K562 (cell line): ENCODE results near the gene BIRC5. TPM values are rescaled to one million over a fixed set of nuclear protein-coding genes. Genes with fewer than 3 reads are reported as not detected.

Experiments used
- CBFA2T2 ChIP-seq: fragments of 450-650 bp; conservative IDR thresholded peaks from 2 replicates; pipeline ENCODE4 v1.6.1; 2017; ENCODE audit warnings: mild to moderate bottlenecking
- FOXJ3 ChIP-seq: sonication (generic); formaldehyde crosslinking; IDR thresholded peaks from 2 replicates; pipeline ENCODE4 v1.4.0; 2020; ENCODE audit warnings: mild to moderate bottlenecking, missing genetic modification reagents
- GABPB1 ChIP-seq: sonication (generic); formaldehyde crosslinking; IDR thresholded peaks from 2 replicates; pipeline ENCODE4 v1.8.0; 2022; ENCODE audit warnings: mild to moderate bottlenecking, missing genetic modification reagents
- HOMEZ ChIP-seq: fragments of 250-450 bp; sonication (Bioruptor Pico); IDR thresholded peaks from 2 replicates; pipeline ENCODE4 v1.4.0; 2020; ENCODE audit warnings: mild to moderate bottlenecking, moderate library complexity
- ID3 ChIP-seq, 2 experiments: fragments of 250-450 bp in 1 of 2; fragments of 450-650 bp in 1 of 2; sonication (Bioruptor Pico) in 1 of 2; IDR thresholded peaks; 2 replicates each; pipeline versions ENCODE4 v1.6.1 to v1.8.0; 2016 to 2021; ENCODE audit warnings: mild to moderate bottlenecking in 2 of 2, moderate library complexity in 2 of 2, missing compliant biosample characterization in 1 of 2, missing genetic modification characterization in 1 of 2
- MAFK ChIP-seq: IDR thresholded peaks from 2 replicates; pipeline ENCODE4 v1.6.1; 2011; ENCODE audit warnings: low read length, improper control_type of control experiment
- MYC ChIP-seq, 2 experiments: fragments of 250-450 bp in 1 of 2; sonication (Bioruptor Pico) in 1 of 2; IDR thresholded peaks; 2 replicates each; pipeline versions ENCODE4 v1.5.1 to v1.6.1; 2012 to 2021; ENCODE audit warnings: low read depth in 2 of 2, borderline replicate concordance in 1 of 2, improper control_type of control experiment in 1 of 2, low read length in 1 of 2, mild to moderate bottlenecking in 1 of 2, moderate library complexity in 1 of 2
- NEUROD1 ChIP-seq: fragments of 150-350 bp; IDR thresholded peaks from 2 replicates; pipeline ENCODE4 v1.6.1; 2014; ENCODE audit warnings: borderline replicate concordance, low read length, low read depth; ENCODE audit not compliant: partially characterized antibody
- NR4A1 ChIP-seq, 2 experiments: fragments of 250-450 bp in 1 of 2; fragments of 450-650 bp in 1 of 2; sonication (Bioruptor Pico) in 1 of 2; IDR thresholded peaks; 2 replicates each; pipeline versions ENCODE4 v1.4.0 to v1.6.1; 2016 to 2020; ENCODE audit warnings: mild to moderate bottlenecking in 2 of 2, missing compliant biosample characterization in 1 of 2, missing genetic modification characterization in 1 of 2, moderate library complexity in 1 of 2
- PHF8 ChIP-seq: fragments of 200-600 bp; sonication (generic); IDR thresholded peaks from 2 replicates; pipeline ENCODE4 v1.6.1; 2012; ENCODE audit warnings: mixed run types, mild to moderate bottlenecking, inconsistent platforms, low read length, moderate library complexity, borderline replicate concordance
- RBBP5 ChIP-seq: fragments of 200-600 bp; sonication (generic); IDR thresholded peaks from 2 replicates; pipeline ENCODE4 v1.6.1; 2012; ENCODE audit warnings: borderline replicate concordance, mild to moderate bottlenecking, low read length, control low read depth, inconsistent platforms; ENCODE audit not compliant: insufficient read depth, poor library complexity, severe bottlenecking
- RBM22 ChIP-seq: fragments of 200-400 bp; formaldehyde crosslinking; IDR thresholded peaks from 2 replicates; pipeline ENCODE4 v1.6.1; 2018; ENCODE audit warnings: low read length, low read depth; ENCODE audit not compliant: poor library complexity, severe bottlenecking
- SIX5 ChIP-seq, 2 experiments: IDR thresholded peaks; 2 replicates each; pipeline ENCODE4 v1.6.1; 2011; ENCODE audit warnings: low read length in 2 of 2, borderline replicate concordance in 1 of 2, low read depth in 1 of 2, mild to moderate bottlenecking in 1 of 2, moderate library complexity in 1 of 2; ENCODE audit not compliant: insufficient read depth in 1 of 2
- SMAD4 ChIP-seq: fragments of 250-450 bp; sonication (Bioruptor Pico); conservative IDR thresholded peaks from 2 replicates; pipeline ENCODE4 v1.8.0; 2021; ENCODE audit warnings: inconsistent platforms, mild to moderate bottlenecking, moderate library complexity
- SMARCE1 ChIP-seq: fragments of 450-650 bp; IDR thresholded peaks from 2 replicates; pipeline ENCODE4 v1.7.1; 2016; ENCODE audit warnings: mild to moderate bottlenecking
- SRSF1 ChIP-seq: fragments of 200-400 bp; formaldehyde crosslinking; IDR thresholded peaks from 2 replicates; pipeline ENCODE4 v1.6.1; 2017; ENCODE audit warnings: mild to moderate bottlenecking, low read depth, low read length, moderate library complexity
- STAT5B ChIP-seq: fragments of 250-450 bp; sonication (Bioruptor Pico); IDR thresholded peaks from 2 replicates; pipeline ENCODE4 v1.8.0; 2021; ENCODE audit warnings: mild to moderate bottlenecking, inconsistent platforms
- TAF9B ChIP-seq: fragments of 450-650 bp; IDR thresholded peaks from 2 replicates; pipeline ENCODE4 v1.6.1; 2018; ENCODE audit warnings: mild to moderate bottlenecking; ENCODE audit not compliant: partially characterized antibody
- ZFPM2 ChIP-seq: fragments of 250-450 bp; sonication (Bioruptor Pico); IDR thresholded peaks from 2 replicates; pipeline ENCODE4 v1.5.1; 2022; ENCODE audit warnings: mild to moderate bottlenecking
- ZNF134 ChIP-seq: fragments of 250-450 bp; sonication (Bioruptor Pico); conservative IDR thresholded peaks from 2 replicates; pipeline ENCODE4 v1.4.0; 2020
- ZNF217 ChIP-seq: sonication (generic); formaldehyde crosslinking; IDR thresholded peaks from 2 replicates; pipeline ENCODE4 v1.8.0; 2022; ENCODE audit warnings: mild to moderate bottlenecking, missing genetic modification reagents
- ZNF316 ChIP-seq: fragments of 450-650 bp; IDR thresholded peaks from 2 replicates; pipeline ENCODE4 v1.6.1; 2016
- ZNF57 ChIP-seq: fragments of 450-650 bp; formaldehyde crosslinking; IDR thresholded peaks from 2 replicates; pipeline ENCODE4 v1.4.0; 2020; ENCODE audit warnings: mild to moderate bottlenecking, moderate library complexity
- ZNF785 ChIP-seq: fragments of 250-450 bp; sonication (Bioruptor Pico); IDR thresholded peaks from 2 replicates; pipeline ENCODE4 v1.4.0; 2020; ENCODE audit warnings: mild to moderate bottlenecking
- polyA plus RNA-seq, 8 experiments: library from polyadenylated mRNA; depleted of rRNA in 4 of 8; stranded (reverse) in 5 of 8; unstranded in 3 of 8; fragments of >200 nt; fragmentation: Nextera tagmentation in 2 of 8; fragmentation: Illumina TruSeq in 1 of 8; extraction: Ambion mirVana in 2 of 8; extraction: Trizol in 1 of 8; gene quantifications; 2 replicates each; pipeline versions ENCODE4 v1.2.1 to v1.2.3, GENCODE V29; 2011 to 2014; ENCODE audit warnings: inconsistent platforms in 1 of 8, missing spikeins in 1 of 8
- total RNA-seq, 7 experiments: library from RNA; depleted of rRNA in 6 of 7; stranded (reverse); fragments of >200 nt in 6 of 7; fragmentation: Illumina TruSeq in 2 of 7; extraction: Trizol in 2 of 7; gene quantifications; 2 replicates each; pipeline versions ENCODE4 v1.2.1 to v1.2.3, GENCODE V29; 2011 to 2021; ENCODE audit warnings: low replicate concordance in 1 of 7
- TF ChIP-seq, protein P1 (sequence below): fragments of 450-650 bp; conservative IDR thresholded peaks from 2 replicates; pipeline ENCODE4 v1.6.1; 2016; ENCODE audit warnings: missing genetic modification characterization, low read depth, mild to moderate bottlenecking, missing compliant biosample characterization, moderate library complexity

Gene BIRC5
- total and polyA plus RNA-seq, 9 of the 15 experiments (the other 6 are each of a cell fraction or from before 2014, with no cell fraction given), result 64.4 to 140 (median 101) TPM

- TF ChIP-seq ZNF217 (CRISPR knock-in tag), result no peak
- TF ChIP-seq ZNF57 (CRISPR knock-in tag), result peak; percentile 95
- TF ChIP-seq GABPB1, result peak; percentile 42; the same call in 1 of the 2 replicates
- no peak for TF ChIP-seq SRSF1
- TF ChIP-seq MAFK, result no peak
- peak; percentile 86 for TF ChIP-seq SMARCE1
- no peak for TF ChIP-seq ZNF316
- no peak for TF ChIP-seq SIX5 (IDR thresholded peaks at IDR 0.05; ENCODE audit: borderline replicate concordance in 1 of 2, insufficient read depth in 1 of 2, low read depth in 1 of 2, low read length in 2 of 2)
- TF ChIP-seq ZNF134, result peak; percentile 95
- peak; percentile 100 for TF ChIP-seq HOMEZ (CRISPR knock-in tag)
- TF ChIP-seq TAF9B, result peak; percentile 81
- TF ChIP-seq RBBP5, result no peak
- peak; percentile 52 for TF ChIP-seq NEUROD1
- no peak for TF ChIP-seq PHF8
- TF ChIP-seq ID3 (CRISPR knock-in tag; IDR thresholded peaks at IDR 0.05), result peak; percentile 97
- TF ChIP-seq ID3 (tag; IDR thresholded peaks at IDR 0.05), result peak; percentile 100
- TF ChIP-seq ZFPM2 (CRISPR knock-in tag), result peak; percentile 98
- TF ChIP-seq SMAD4 (CRISPR knock-in tag), result peak; percentile 100
- no peak for TF ChIP-seq FOXJ3
- no peak for TF ChIP-seq RBM22
- TF ChIP-seq CBFA2T2, result peak; percentile 97
- TF ChIP-seq, protein P1, sequence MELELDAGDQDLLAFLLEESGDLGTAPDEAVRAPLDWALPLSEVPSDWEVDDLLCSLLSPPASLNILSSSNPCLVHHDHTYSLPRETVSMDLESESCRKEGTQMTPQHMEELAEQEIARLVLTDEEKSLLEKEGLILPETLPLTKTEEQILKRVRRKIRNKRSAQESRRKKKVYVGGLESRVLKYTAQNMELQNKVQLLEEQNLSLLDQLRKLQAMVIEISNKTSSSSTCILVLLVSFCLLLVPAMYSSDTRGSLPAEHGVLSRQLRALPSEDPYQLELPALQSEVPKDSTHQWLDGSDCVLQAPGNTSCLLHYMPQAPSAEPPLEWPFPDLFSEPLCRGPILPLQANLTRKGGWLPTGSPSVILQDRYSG, result peak; percentile 99
- TF ChIP-seq ZNF785 (CRISPR knock-in tag), result peak; percentile 94
- peak; percentile 100 for TF ChIP-seq NR4A1 (CRISPR knock-in tag; IDR thresholded peaks at IDR 0.05)
- peak; percentile 100 for TF ChIP-seq NR4A1 (tag; IDR thresholded peaks at IDR 0.05)
- no peak; the same call in 1 of the 2 replicates for TF ChIP-seq MYC (IDR thresholded peaks at IDR 0.05; ENCODE audit: low read depth, low read length)
- peak; percentile 100 for TF ChIP-seq MYC (CRISPR knock-in tag; IDR thresholded peaks at IDR 0.05; ENCODE audit: borderline replicate concordance, low read depth)
- peak; percentile 95 for TF ChIP-seq STAT5B (CRISPR knock-in tag)
Measured at GRCh38 chr17:78272181-78272913, 58.3 kb downstream of the BIRC5 start (continued).
